Adrenal gland (tissue), 5 donors: ENCODE results near the gene RIN1.

ENCODE experiments used
- POLR2A ChIP-seq, 2 donors: fragments of 450-650 bp; IDR thresholded peaks; one replicate each; pipeline ENCODE4 v1.6.1; 2017; ENCODE audit warnings: antibody characterized with exemption in 2 of 2, mild to moderate bottlenecking in 2 of 2, moderate library complexity in 1 of 2
- TF ChIP-seq, protein P1 (sequence below), 6 experiments: fragments of 450-650 bp in 4 of 6; fragments of 200-600 bp in 2 of 6; sonication (generic) in 1 of 6; IDR thresholded peaks; 1 replicate in 5 of 6; 2 replicates in 1 of 6; pipeline versions ENCODE4 v1.5.1 to v1.8.0; 2016 to 2021; ENCODE audit warnings: antibody characterized with exemption in 6 of 6, mild to moderate bottlenecking in 2 of 6, moderate library complexity in 1 of 6
- donor health status: DM: no; HTN: no; CAD: no.

DNA sequence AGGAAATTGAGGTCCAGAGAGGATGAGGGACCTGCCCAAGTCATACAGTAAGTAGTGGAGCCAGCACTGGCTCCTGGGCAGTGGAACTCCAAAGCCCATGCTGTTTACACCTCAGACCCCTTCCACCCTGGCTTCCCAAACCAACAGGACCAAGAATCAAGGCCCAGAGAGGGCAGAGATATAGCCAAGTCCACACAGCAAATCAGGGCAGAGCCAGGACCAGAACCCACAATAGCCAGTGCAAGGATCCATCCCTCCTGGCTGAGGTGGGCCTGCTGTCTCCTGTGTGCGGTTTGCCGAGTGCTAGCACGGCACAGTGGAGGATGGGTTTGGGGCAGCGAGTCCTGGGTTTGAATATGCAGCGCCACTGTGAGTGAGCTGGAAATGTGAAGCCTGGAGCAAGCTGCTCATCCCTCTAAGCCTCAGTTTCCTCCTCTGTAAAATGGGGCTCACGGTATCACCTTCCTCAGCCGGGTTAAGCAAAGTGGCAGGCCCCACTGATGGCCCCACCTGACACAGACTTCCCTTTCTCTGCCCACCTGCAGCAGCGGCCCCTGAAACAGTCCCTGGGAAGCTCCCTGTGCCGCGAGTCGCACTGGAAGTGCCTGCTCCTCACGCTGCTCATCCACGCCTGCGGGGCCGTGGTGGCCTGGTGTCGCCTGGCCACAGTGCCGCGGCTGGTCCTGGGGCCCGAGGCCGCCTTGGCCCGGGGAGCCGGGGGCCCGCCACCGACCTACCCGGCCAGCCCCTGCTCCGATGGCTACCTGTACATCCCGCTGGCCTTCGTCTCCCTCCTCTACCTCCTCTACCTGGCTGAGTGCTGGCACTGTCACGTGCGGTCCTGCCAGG lies 42.2 kb downstream of the RIN1 start:
- TF ChIP-seq, protein P1, sequence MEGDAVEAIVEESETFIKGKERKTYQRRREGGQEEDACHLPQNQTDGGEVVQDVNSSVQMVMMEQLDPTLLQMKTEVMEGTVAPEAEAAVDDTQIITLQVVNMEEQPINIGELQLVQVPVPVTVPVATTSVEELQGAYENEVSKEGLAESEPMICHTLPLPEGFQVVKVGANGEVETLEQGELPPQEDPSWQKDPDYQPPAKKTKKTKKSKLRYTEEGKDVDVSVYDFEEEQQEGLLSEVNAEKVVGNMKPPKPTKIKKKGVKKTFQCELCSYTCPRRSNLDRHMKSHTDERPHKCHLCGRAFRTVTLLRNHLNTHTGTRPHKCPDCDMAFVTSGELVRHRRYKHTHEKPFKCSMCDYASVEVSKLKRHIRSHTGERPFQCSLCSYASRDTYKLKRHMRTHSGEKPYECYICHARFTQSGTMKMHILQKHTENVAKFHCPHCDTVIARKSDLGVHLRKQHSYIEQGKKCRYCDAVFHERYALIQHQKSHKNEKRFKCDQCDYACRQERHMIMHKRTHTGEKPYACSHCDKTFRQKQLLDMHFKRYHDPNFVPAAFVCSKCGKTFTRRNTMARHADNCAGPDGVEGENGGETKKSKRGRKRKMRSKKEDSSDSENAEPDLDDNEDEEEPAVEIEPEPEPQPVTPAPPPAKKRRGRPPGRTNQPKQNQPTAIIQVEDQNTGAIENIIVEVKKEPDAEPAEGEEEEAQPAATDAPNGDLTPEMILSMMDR (IDR thresholded peaks at IDR 0.05) = no peak
- TF ChIP-seq POLR2A (IDR thresholded peaks at IDR 0.05) = no peak
